Neural cell (in vitro differentiated cells): ENCODE measurements around the gene AGPS. TPM values are rescaled to one million over a fixed set of nuclear protein-coding genes. Genes with fewer than 3 reads are reported as not detected.

Experiments used
- H2AFZ ChIP-seq: fragments of 200-600, 300-800 bp; sonication (generic), shearing (Covaris generic); 2 replicates; pipeline ENCODE4 v1.6.0; 2014; ENCODE audit warnings: low read depth, mild to moderate bottlenecking, antibody characterized with exemption, low read length, moderate library complexity
- H3F3A ChIP-seq: fragments of 200-600 bp; shearing (Covaris generic); 2 replicates; pipeline ENCODE4 v1.6.1; 2016; ENCODE audit warnings: mild to moderate bottlenecking, moderate library complexity, mixed read lengths, antibody characterized with exemption, low read length; ENCODE audit not compliant: insufficient read depth, poor library complexity, severe bottlenecking
- H3K27ac ChIP-seq: fragments of 200-600, 300-800 bp; sonication (generic), shearing (Covaris generic); 2 replicates; pipeline ENCODE4 v1.5.1; 2014; ENCODE audit warnings: mild to moderate bottlenecking, low read length, moderate library complexity
- H3K27me3 ChIP-seq: fragments of 300-800, 200-600 bp; sonication (generic), shearing (Covaris generic); 2 replicates; pipeline ENCODE4 v1.6.0; 2014; ENCODE audit warnings: mild to moderate bottlenecking, low read depth, low read length, moderate library complexity; ENCODE audit not compliant: insufficient read depth
- H3K36me3 ChIP-seq: fragments of 300-800, 200-600 bp; sonication (generic), shearing (Covaris generic); 2 replicates; pipeline ENCODE4 v1.5.1; 2014; ENCODE audit warnings: mild to moderate bottlenecking, antibody characterized with exemption, low read length, moderate library complexity; ENCODE audit not compliant: insufficient read depth
- H3K4me2 ChIP-seq: fragments of 300-800, 200-600 bp; sonication (generic), shearing (Covaris generic); 2 replicates; pipeline ENCODE4 v1.6.0; 2014; ENCODE audit warnings: mild to moderate bottlenecking, low read length
- H3K4me3 ChIP-seq: fragments of 300-800, 200-600 bp; sonication (generic), shearing (Covaris generic); 2 replicates; pipeline ENCODE4 v1.5.1; 2014; ENCODE audit warnings: mild to moderate bottlenecking, low read length, moderate library complexity
- H3K79me2 ChIP-seq: fragments of 200-600 bp; shearing (Covaris generic); replicated peaks from 2 replicates; pipeline ENCODE4 v1.6.0; 2014; ENCODE audit warnings: mild to moderate bottlenecking, low read length, moderate library complexity; ENCODE audit not compliant: insufficient read depth
- H3K9ac ChIP-seq: fragments of 300-800, 200-600 bp; sonication (generic), shearing (Covaris generic); 2 replicates; pipeline ENCODE4 v1.6.1; 2016; ENCODE audit warnings: mild to moderate bottlenecking, low read length, mixed read lengths
- H3K9me2 ChIP-seq: fragments of 200-600 bp; shearing (Covaris generic); 2 replicates; pipeline ENCODE4 v1.6.1; 2016; ENCODE audit warnings: mild to moderate bottlenecking, low read length, mixed read lengths; ENCODE audit not compliant: insufficient read depth
- H3K9me3 ChIP-seq: fragments of 200-600, 300-800 bp; sonication (generic), shearing (Covaris generic); 2 replicates; pipeline ENCODE4 v1.6.1; 2016; ENCODE audit warnings: mild to moderate bottlenecking, mixed run types, low read length, moderate library complexity, mixed read lengths
- H4K20me1 ChIP-seq: fragments of 200-600 bp; shearing (Covaris generic); 2 replicates; pipeline ENCODE4 v1.6.1; 2016; ENCODE audit warnings: mild to moderate bottlenecking, mixed run types; ENCODE audit not compliant: insufficient read depth
- CTCF ChIP-seq: fragments of 450-650 bp; IDR thresholded peaks from 2 replicates; pipeline ENCODE4 v1.5.1; 2014; ENCODE audit warnings: antibody characterized with exemption, mild to moderate bottlenecking, moderate library complexity; ENCODE audit not compliant: poor library complexity, severe bottlenecking
- EP300 ChIP-seq: fragments of 450-650 bp; conservative IDR thresholded peaks from 2 replicates; pipeline ENCODE4 v1.6.1; 2014; ENCODE audit warnings: antibody characterized with exemption, mild to moderate bottlenecking, moderate library complexity; ENCODE audit not compliant: poor library complexity, severe bottlenecking
- EZH2 ChIP-seq: fragments of 200-600, 300-800 bp; shearing (Covaris generic), sonication (generic); IDR thresholded peaks from 2 replicates; pipeline ENCODE4 v1.6.1; 2014; ENCODE audit warnings: antibody characterized with exemption, low read length, borderline replicate concordance, mild to moderate bottlenecking; ENCODE audit not compliant: insufficient read depth, poor library complexity, severe bottlenecking
- MXI1 ChIP-seq: fragments of 450-650 bp; conservative IDR thresholded peaks from 2 replicates; pipeline ENCODE4 v1.6.1; 2014; ENCODE audit warnings: antibody characterized with exemption, mild to moderate bottlenecking; ENCODE audit not compliant: poor library complexity, severe bottlenecking
- POLR2AphosphoS5 ChIP-seq: IDR thresholded peaks from 2 replicates; pipeline ENCODE4 v1.6.1; 2012
- RAD21 ChIP-seq: fragments of 450-650 bp; conservative IDR thresholded peaks from 2 replicates; pipeline ENCODE4 v1.6.1; 2014; ENCODE audit warnings: antibody characterized with exemption, mild to moderate bottlenecking, moderate library complexity
- SMC3 ChIP-seq: fragments of 450-650 bp; conservative IDR thresholded peaks from 2 replicates; pipeline ENCODE4 v1.6.1; 2014; ENCODE audit warnings: antibody characterized with exemption, mild to moderate bottlenecking, moderate library complexity; ENCODE audit not compliant: poor library complexity
- polyA plus RNA-seq: library from polyadenylated mRNA; depleted of rRNA; stranded (reverse); fragments of >200 nt; gene quantifications from 2 replicates; pipeline ENCODE4 v1.2.3, GENCODE V29; 2014
- TF ChIP-seq, protein P1 (sequence below): IDR thresholded peaks from 2 replicates; pipeline ENCODE4 v1.6.1; 2012; ENCODE audit warnings: borderline replicate concordance

AGPS gene
- polyA plus RNA-seq, 1 donor from 2014 or later: 31.0 TPM

GRCh38 chr2:177529166-177529565, 136.6 kb downstream of the AGPS start:
- Histone ChIP-seq H2AFZ (no peak overlapping the region), H3F3A (no peaks in the 10 kb centered on the region), H3K9me2 (no peaks in the 10 kb centered on the region), H3K4me2 (no peak overlapping the region), H3K9ac (no peak overlapping the region), H3K27ac (no peak overlapping the region), H3K27me3 (no peaks in the 10 kb centered on the region), H4K20me1 (no peaks in the 10 kb centered on the region), H3K36me3 (no peaks in the 10 kb centered on the region), H3K9me3 (no peaks in the 10 kb centered on the region), H3K4me3 (no peak overlapping the region), H3K79me2 (no peaks in the 10 kb centered on the region)
- no peak for TF ChIP-seq CTCF

DNA sequence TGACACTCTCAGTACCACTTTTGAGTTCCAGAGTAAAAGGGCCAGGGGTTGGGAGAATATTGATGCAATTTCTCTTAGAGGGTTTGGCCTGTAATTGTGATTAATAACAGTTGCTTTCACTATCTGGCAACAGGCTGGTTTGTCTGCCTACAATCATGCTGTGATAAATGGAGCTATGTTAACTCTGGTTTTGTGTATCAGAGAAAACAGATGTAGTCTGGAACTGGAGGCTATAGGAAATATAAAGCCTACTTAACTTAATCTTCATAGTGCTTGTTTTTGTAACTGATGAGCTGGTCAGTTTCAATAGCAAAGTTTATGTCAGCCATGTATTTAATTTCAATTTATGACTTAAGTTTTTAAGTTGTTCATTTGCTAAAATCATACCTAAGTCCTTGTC, 138.0 kb downstream of the AGPS start:
- Histone ChIP-seq H3K4me2 (no peak overlapping the region), H3K4me3 (no peak overlapping the region)
- TF ChIP-seq CTCF: no peak
- no peak for TF ChIP-seq RAD21
- no peak for TF ChIP-seq EZH2
- TF ChIP-seq, protein P1, sequence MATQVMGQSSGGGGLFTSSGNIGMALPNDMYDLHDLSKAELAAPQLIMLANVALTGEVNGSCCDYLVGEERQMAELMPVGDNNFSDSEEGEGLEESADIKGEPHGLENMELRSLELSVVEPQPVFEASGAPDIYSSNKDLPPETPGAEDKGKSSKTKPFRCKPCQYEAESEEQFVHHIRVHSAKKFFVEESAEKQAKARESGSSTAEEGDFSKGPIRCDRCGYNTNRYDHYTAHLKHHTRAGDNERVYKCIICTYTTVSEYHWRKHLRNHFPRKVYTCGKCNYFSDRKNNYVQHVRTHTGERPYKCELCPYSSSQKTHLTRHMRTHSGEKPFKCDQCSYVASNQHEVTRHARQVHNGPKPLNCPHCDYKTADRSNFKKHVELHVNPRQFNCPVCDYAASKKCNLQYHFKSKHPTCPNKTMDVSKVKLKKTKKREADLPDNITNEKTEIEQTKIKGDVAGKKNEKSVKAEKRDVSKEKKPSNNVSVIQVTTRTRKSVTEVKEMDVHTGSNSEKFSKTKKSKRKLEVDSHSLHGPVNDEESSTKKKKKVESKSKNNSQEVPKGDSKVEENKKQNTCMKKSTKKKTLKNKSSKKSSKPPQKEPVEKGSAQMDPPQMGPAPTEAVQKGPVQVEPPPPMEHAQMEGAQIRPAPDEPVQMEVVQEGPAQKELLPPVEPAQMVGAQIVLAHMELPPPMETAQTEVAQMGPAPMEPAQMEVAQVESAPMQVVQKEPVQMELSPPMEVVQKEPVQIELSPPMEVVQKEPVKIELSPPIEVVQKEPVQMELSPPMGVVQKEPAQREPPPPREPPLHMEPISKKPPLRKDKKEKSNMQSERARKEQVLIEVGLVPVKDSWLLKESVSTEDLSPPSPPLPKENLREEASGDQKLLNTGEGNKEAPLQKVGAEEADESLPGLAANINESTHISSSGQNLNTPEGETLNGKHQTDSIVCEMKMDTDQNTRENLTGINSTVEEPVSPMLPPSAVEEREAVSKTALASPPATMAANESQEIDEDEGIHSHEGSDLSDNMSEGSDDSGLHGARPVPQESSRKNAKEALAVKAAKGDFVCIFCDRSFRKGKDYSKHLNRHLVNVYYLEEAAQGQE: no peak
- TF ChIP-seq POLR2AphosphoS5: peak; percentile 36
- no peak for TF ChIP-seq MXI1

DNA sequence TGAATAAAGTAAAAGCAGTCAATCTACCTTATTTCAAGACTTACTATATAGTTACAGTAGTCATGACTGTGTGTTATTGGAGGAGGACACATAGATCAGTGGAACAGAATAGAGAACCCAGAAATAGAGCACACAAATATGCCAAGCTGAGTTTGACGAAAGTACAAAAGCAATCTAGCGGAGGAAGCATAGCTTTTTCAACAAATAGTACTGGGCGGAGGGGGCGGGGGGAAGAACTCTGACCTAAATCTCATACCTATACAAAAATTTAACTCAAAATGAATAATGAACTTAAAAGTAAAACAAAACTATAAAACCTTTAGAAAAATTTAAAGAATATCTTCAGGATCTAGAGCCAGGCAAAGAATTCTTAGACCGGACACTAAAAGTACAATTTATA, 139.1 kb downstream of the AGPS start:
- Histone ChIP-seq H3K9ac (no peak overlapping the region), H3K27ac (no peak overlapping the region), H3K9me2 (no peaks in the 10 kb centered on the region), H3K36me3 (no peaks in the 10 kb centered on the region), H3K4me3 (no peak overlapping the region), H3K4me2 (no peak overlapping the region), H3K9me3 (no peaks in the 10 kb centered on the region), H4K20me1 (no peaks in the 10 kb centered on the region), H2AFZ (no peak overlapping the region), H3F3A (no peaks in the 10 kb centered on the region), H3K79me2 (no peaks in the 10 kb centered on the region), H3K27me3 (no peaks in the 10 kb centered on the region)
- TF ChIP-seq CTCF (no peak), EZH2 (no peak), EP300 (no peak), POLR2AphosphoS5 (no peak), SMC3 (no peak)

More for the DNA sequence above, 138.0 kb downstream of the AGPS start:
- Histone ChIP-seq H3K27ac (no peak overlapping the region), H3K36me3 (no peaks in the 10 kb centered on the region), H3K27me3 (no peaks in the 10 kb centered on the region), H2AFZ (no peak overlapping the region), H3K9me2 (no peaks in the 10 kb centered on the region), H3K9ac (no peak overlapping the region), H3K9me3 (no peaks in the 10 kb centered on the region), H3F3A (no peaks in the 10 kb centered on the region), H3K79me2 (no peaks in the 10 kb centered on the region), H4K20me1 (no peaks in the 10 kb centered on the region)
